MCF 10A (cell line): ENCODE results near the gene SYT12. TPM values are rescaled to one million over a fixed set of nuclear protein-coding genes. Genes with fewer than 3 reads are reported as not detected.

Experiments
- BruUV-seq: library from RNA; stranded (reverse); fragments of 400-500 nt; replicated peaks from 2 replicates; lab custom pipeline; 2021; lab: Mats Ljungman, UMichigan
- CTCF ChIA-PET: fragments of 300-600 bp; sonication (Branson Sonifier 250); formaldehyde crosslinking; extraction: SDS; loops from one replicate; lab custom pipeline; 2021; ENCODE audit warnings: antibody characterized with exemption, inconsistent platforms; lab: Yijun Ruan, JAX
- POLR2A ChIA-PET: fragments of 300-600, 350-650 bp; sonication (Branson Sonifier 250); formaldehyde crosslinking; extraction: SDS; loops from one replicate; lab custom pipeline; 2020; ENCODE audit warnings: antibody characterized with exemption, inconsistent platforms; lab: Yijun Ruan, JAX
- DNase-seq: peaks from one replicate; pipeline ENCODE4 v3.0.0-alpha.2; 2018; ENCODE audit not compliant: unreplicated experiment
- H3K27ac Mint-ChIP-seq: one replicate; pipeline ENCODE4 v1.8.0; 2022; ENCODE audit warnings: mild to moderate bottlenecking, low read depth, mixed read lengths; ENCODE audit not compliant: unreplicated experiment
- H3K27me3 Mint-ChIP-seq: one replicate; pipeline ENCODE4 v1.8.0; 2022; ENCODE audit warnings: mixed read lengths; ENCODE audit not compliant: insufficient read depth, unreplicated experiment
- H3K36me3 Mint-ChIP-seq: one replicate; pipeline ENCODE4 v1.8.0; 2022; ENCODE audit warnings: mild to moderate bottlenecking, moderate library complexity, mixed read lengths; ENCODE audit not compliant: insufficient read depth, unreplicated experiment
- H3K4me1 Mint-ChIP-seq: one replicate; pipeline ENCODE4 v1.8.0; 2022; ENCODE audit warnings: mixed read lengths; ENCODE audit not compliant: insufficient read depth, unreplicated experiment
- H3K4me3 Mint-ChIP-seq: one replicate; pipeline ENCODE4 v1.8.0; 2022; ENCODE audit warnings: mild to moderate bottlenecking, moderate library complexity, mixed read lengths; ENCODE audit not compliant: unreplicated experiment
- H3K9me3 Mint-ChIP-seq: one replicate; pipeline ENCODE4 v1.8.0; 2022; ENCODE audit warnings: mixed read lengths; ENCODE audit not compliant: unreplicated experiment
- CTCF ChIP-seq: fragments of 200-600 bp; IDR thresholded peaks from one replicate; pipeline ENCODE4 v1.8.0; 2022; ENCODE audit warnings: antibody characterized with exemption, mild to moderate bottlenecking; ENCODE audit not compliant: unreplicated experiment
- intact Hi-C: fragments of 100-400 bp; cut with micrococcal nuclease; formaldehyde crosslinking; loops from 2 replicates; pipeline ENCODE4 v1.14.1; 2022
- total RNA-seq: library from RNA; stranded (reverse); gene quantifications from 2 replicates; pipeline ENCODE4 v1.2.3, GENCODE V29; 2022

Gene SYT12
- total RNA-seq, 1 experiment from 2014 or later: 0.44 TPM

- TF ChIP-seq CTCF: no peak
- Mint-ChIP-seq H3K4me1 (peaks cover 22% of the 10 kb centered on the region), H3K27ac (no peak overlapping the region), H3K27me3 (no peaks in the 10 kb centered on the region), H3K4me3 (no peak overlapping the region), H3K9me3 (no peaks in the 10 kb centered on the region), H3K36me3 (no peaks in the 10 kb centered on the region)
- DNase-seq: peak; percentile 26
- intact Hi-C loops: loop anchor here (5.0 kb wide), 1 partner anchor 182 kb away; the partner anchor contains the start of gene RCE1
- POLR2A ChIA-PET: interaction anchor here (0.6 to 1.4 kb wide), 3 partner anchors 36 to 132 kb away, joined by 3 to 5 read pairs (median 3); no protein-coding TSS in a partner anchor
- no TSS peak for BruUV-seq
- CTCF ChIA-PET: interaction anchor here (0.5 to 0.6 kb wide), 3 partner anchors 33 to 188 kb away, joined by 3 to 7 read pairs (median 3); no protein-coding TSS in a partner anchor
These were observed 1.5 kb downstream of the SYT12 start for GRCh38 chr11:67024410-67024809.

- TF ChIP-seq CTCF: no peak
- intact Hi-C loops: loop anchor here (5.0 kb wide), 1 partner anchor 183 kb away; the partner anchor contains the start of gene RCE1
- no TSS peak for BruUV-seq
- H3K4me3 Mint-ChIP-seq: no peak overlapping the region
- POLR2A ChIA-PET: interaction anchor here (0.6 to 4.0 kb wide), 2 partner anchors 30 to 184 kb away, joined by 3 to 30 read pairs; partner anchors contain the start of gene RHOD
- no peaks in the 10 kb centered on the region for H3K27me3 Mint-ChIP-seq
- CTCF ChIA-PET: interaction anchor here (0.6 to 1.5 kb wide), 5 partner anchors 19 to 188 kb away, joined by 3 to 7 read pairs (median 3); partner anchors contain the start of gene RCE1
- H3K27ac Mint-ChIP-seq: no peak overlapping the region
- H3K9me3 Mint-ChIP-seq: no peaks in the 10 kb centered on the region
- H3K4me1 Mint-ChIP-seq: peaks cover 22% of the 10 kb centered on the region
- H3K36me3 Mint-ChIP-seq: no peaks in the 10 kb centered on the region
- DNase-seq: peak; percentile 24
These were observed 2.0 kb downstream of the SYT12 start for GRCh38 chr11:67024966-67025365.

- Mint-ChIP-seq H3K27ac (no peak overlapping the region), H3K36me3 (no peaks in the 10 kb centered on the region), H3K4me1 (peaks cover 22% of the 10 kb centered on the region), H3K4me3 (no peak overlapping the region), H3K27me3 (no peaks in the 10 kb centered on the region), H3K9me3 (no peaks in the 10 kb centered on the region)
- ChIA-PET POLR2A (interaction anchor here (0.6 to 4.0 kb wide), 3 partner anchors 30 to 351 kb away, joined by 4 to 30 read pairs (median 5); partner anchors contain the start of gene RHOD), CTCF (interaction anchor here (0.6 to 1.5 kb wide), 3 partner anchors 9 to 182 kb away, joined by 3 to 7 read pairs (median 5); partner anchors contain the start of gene RCE1)
- TF ChIP-seq CTCF: no peak
- intact Hi-C loops: no loop called here
- no peak for DNase-seq
- no TSS peak for BruUV-seq
These were observed 2.8 kb downstream of the SYT12 start for GRCh38 chr11:67025750-67026149.

GRCh38 chr11:67026941-67027340 is 4.0 kb downstream of the SYT12 start:
- Mint-ChIP-seq H3K27me3 (no peaks in the 10 kb centered on the region), H3K36me3 (no peaks in the 10 kb centered on the region), H3K27ac (no peak overlapping the region), H3K9me3 (no peaks in the 10 kb centered on the region), H3K4me1 (peaks cover 27% of the 10 kb centered on the region), H3K4me3 (no peak overlapping the region)
- ChIA-PET POLR2A (interaction anchor here (0.6 to 4.0 kb wide), 11 partner anchors 11 to 184 kb away, joined by 3 to 30 read pairs (median 4); partner anchors contain the start of genes PC, RCE1 and RHOD), CTCF (interaction anchor here (0.6 to 1.7 kb wide), 5 partner anchors 10 to 1283 kb away, joined by 3 to 5 read pairs (median 5); no protein-coding TSS in a partner anchor)
- BruUV-seq: no TSS peak
- TF ChIP-seq CTCF: no peak
- intact Hi-C loops: no loop called here
- no peak for DNase-seq
